Measurements from ENCODE around the gene TMEM240. TPM values are rescaled to one million over a fixed set of nuclear protein-coding genes. Genes with fewer than 3 reads are reported as not detected.

Gene TMEM240
- total and polyA plus RNA-seq, 2 of the 8 experiments (the other 6 are each of a cell fraction or from before 2014, with no cell fraction given), result 3.6 to 5.7 TPM

- Histone ChIP-seq H3K23me2 (ENCODE audit: low read depth, low read length) (peaks cover 2% of the 10 kb centered on the region; the same call in 1 of the 2 replicates), H2BK15ac (ENCODE audit: low read length) (no peak overlapping the region), H3K79me1 (ENCODE audit: low read depth, low read length) (peaks cover 5% of the 10 kb centered on the region), H4K5ac (ENCODE audit: insufficient read length, low read depth, low read length) (no peak overlapping the region), H2BK20ac (ENCODE audit: low read length) (no peak overlapping the region), H4K8ac (ENCODE audit: extremely low read depth, insufficient read depth, low read length) (no peak overlapping the region), H3K9ac (replicated peaks in 1 of 4; ENCODE audit: extremely low read depth in 1 of 4, low read depth in 3 of 4, low read length in 3 of 4) (no peak overlapping the region), H3K27ac (ENCODE audit: low read depth, low read length) (no peak overlapping the region), H3K4me3 (ENCODE audit: extremely low read depth in 1 of 4, insufficient read depth in 2 of 4, low read depth in 3 of 4, low read length in 4 of 4) (no peak overlapping the region), H3K4ac (replicated peaks; ENCODE audit: insufficient read length, low read depth, low read length) (no peak overlapping the region), H2BK5ac (ENCODE audit: low read depth, low read length) (no peak overlapping the region), H2BK12ac (ENCODE audit: low read depth, low read length) (no peak overlapping the region), H3K56ac (replicated peaks; ENCODE audit: insufficient read length, low read depth, low read length) (no peak overlapping the region), H3K14ac (ENCODE audit: insufficient read length) (no peak overlapping the region), H3K18ac (ENCODE audit: extremely low read depth, low read length) (no peak overlapping the region), H4K20me1 (replicated peaks in 1 of 2; ENCODE audit: control insufficient read depth in 1 of 2, insufficient read depth in 2 of 2, low read length in 2 of 2) (peaks cover 27 to 42% of the 10 kb centered on the region in 2 experiments), H3K23ac (ENCODE audit: insufficient read length) (no peak overlapping the region), H3K9me3 (ENCODE audit: insufficient read depth in 2 of 2, low read depth in 1 of 2, low read length in 1 of 2) (no peaks in the 10 kb centered on the region), H3K79me2 (ENCODE audit: control insufficient read depth in 1 of 2, insufficient read depth in 2 of 2, low read length in 2 of 2) (peaks cover 26 to 62% of the 10 kb centered on the region in 2 experiments), H4K91ac (replicated peaks; ENCODE audit: insufficient read length, low read length) (no peak overlapping the region), H3K27me3 (replicated peaks in 1 of 4; ENCODE audit: control insufficient read depth in 3 of 4, extremely low read depth in 1 of 4, insufficient read depth in 3 of 4, low read length in 3 of 4) (no peaks in the 10 kb centered on the region), H3K4me1 (replicated peaks in 1 of 4; ENCODE audit: control insufficient read depth in 3 of 4, insufficient read depth in 4 of 4, low read length in 3 of 4) (peaks cover 0 to 6% (median 2%) of the 10 kb centered on the region in 4 experiments; a peak in 2 of 7 replicates), H3K4me2 (ENCODE audit: insufficient read depth in 1 of 2, low read depth in 2 of 2, low read length in 2 of 2) (no peak overlapping the region), H2AK5ac (ENCODE audit: low read depth, low read length) (no peak overlapping the region), H3K36me3 (ENCODE audit: control insufficient read depth in 2 of 4, insufficient read depth in 4 of 4, low read length in 3 of 4) (peaks cover 16 to 47% (median 28%) of the 10 kb centered on the region in 4 experiments), H2BK120ac (replicated peaks; ENCODE audit: low read depth, low read length) (no peak overlapping the region), H2AFZ (ENCODE audit: low read length) (no peak overlapping the region)
- TF ChIP-seq TEAD4 (IDR thresholded peaks at IDR 0.05; ENCODE audit: low read depth, low read length), result no peak
- no peak; the same call in 1 of the 2 replicates for TF ChIP-seq POLR2AphosphoS5 (IDR thresholded peaks at IDR 0.05; ENCODE audit: low read depth, low read length)
- DNase-seq (ENCODE audit: low read depth in 1 of 2, low spot score in 2 of 2) (no peak), FAIRE-seq (no peak)
- WGBS, 2 experiments (ENCODE audit: extremely low coverage in 1 of 2, insufficient coverage in 1 of 2, insufficient read length in 1 of 2, insufficient replicate concordance in 2 of 2, low coverage in 1 of 2, low lambda C conversion rate in 2 of 2, missing lambda C conversion rate in 1 of 2), result 90% methylated on average over 12 of the region's 12 CpGs; no CpG with 5 or more reads in 1 of the 2 experiments
- CTCF ChIA-PET (ENCODE audit: partially characterized antibody), result interaction anchor here (0.6 to 2.9 kb wide), 3 partner anchors 8 to 264 kb away, joined by 3 to 15 read pairs (median 4); no protein-coding TSS in a partner anchor
- POLR2A ChIA-PET (ENCODE audit: partially characterized antibody), result interaction anchor here (21.2 to 23.0 kb wide), 2 partner anchors 0 to 12 kb away, joined by 367 read pairs; no protein-coding TSS in a partner anchor
Measured at GRCh38 chr1:1563688-1564087, 23.3 kb upstream of the TMEM240 start.
